Mucosa of descending colon (tissue), 3 donors: ENCODE results near the gene OBP2A. TPM values are rescaled to one million over a fixed set of nuclear protein-coding genes. Genes with fewer than 3 reads are reported as not detected.

ENCODE experiments used
- ATAC-seq: fragments of 200-7000 bp; cut with Tn5 transposase; one replicate; pipeline ENCODE4 v1.9.1; 2020; ENCODE audit warnings: mild to moderate bottlenecking, moderate library complexity
- DNase-seq, 3 donors: peaks; one replicate each; pipeline ENCODE4 v3.0.0-alpha.2; 2020
- H3K36me3 ChIP-seq: fragments of 200-600 bp; one replicate; pipeline ENCODE4 v1.8.0; 2021; ENCODE audit warnings: low read depth, mild to moderate bottlenecking
- H3K4me1 ChIP-seq: fragments of 200-600 bp; one replicate; pipeline ENCODE4 v1.8.0; 2021; ENCODE audit warnings: low read depth, mild to moderate bottlenecking
- H3K4me3 ChIP-seq: fragments of 200-600 bp; one replicate; pipeline ENCODE4 v1.8.0; 2021; ENCODE audit warnings: mild to moderate bottlenecking
- H3K9me3 ChIP-seq: fragments of 200-600 bp; one replicate; pipeline ENCODE4 v1.8.0; 2021; ENCODE audit warnings: mild to moderate bottlenecking
- intact Hi-C, 2 donors: fragments of 100-400 bp; cut with DNase I in 1 of 2; cut with micrococcal nuclease in 1 of 2; formaldehyde crosslinking; loops; one replicate each; pipeline versions ENCODE4 v1.11.0 to v1.11.1; 2022; cut with DNase I, micrococcal nuclease
- total RNA-seq, 3 donors: library from RNA; stranded (reverse); fragmentation: NEBNext Ultra II Directional in 2 of 3; extraction: Animal tissue kit (Norgen Biotek cat#: 25700) in 2 of 3; gene quantifications; one replicate each; pipeline versions ENCODE4 v1.2.1 to v1.2.4, GENCODE V29; 2021 to 2023
- TF ChIP-seq, protein P1 (sequence below): fragments of 200-600 bp; IDR thresholded peaks from one replicate; pipeline ENCODE4 v1.8.0; 2022; ENCODE audit warnings: antibody characterized with exemption, mild to moderate bottlenecking
- donor health status: DM: no; HTN: no; CAD: no; lungs with moderate emphysema.
- donor health status: DM: no; HTN: no; CAD: no.
- donor health status: DM: no; HTN: yes; CAD: no.

Gene OBP2A
- total RNA-seq, 3 donors from 2014 or later: not detected

DNA sequence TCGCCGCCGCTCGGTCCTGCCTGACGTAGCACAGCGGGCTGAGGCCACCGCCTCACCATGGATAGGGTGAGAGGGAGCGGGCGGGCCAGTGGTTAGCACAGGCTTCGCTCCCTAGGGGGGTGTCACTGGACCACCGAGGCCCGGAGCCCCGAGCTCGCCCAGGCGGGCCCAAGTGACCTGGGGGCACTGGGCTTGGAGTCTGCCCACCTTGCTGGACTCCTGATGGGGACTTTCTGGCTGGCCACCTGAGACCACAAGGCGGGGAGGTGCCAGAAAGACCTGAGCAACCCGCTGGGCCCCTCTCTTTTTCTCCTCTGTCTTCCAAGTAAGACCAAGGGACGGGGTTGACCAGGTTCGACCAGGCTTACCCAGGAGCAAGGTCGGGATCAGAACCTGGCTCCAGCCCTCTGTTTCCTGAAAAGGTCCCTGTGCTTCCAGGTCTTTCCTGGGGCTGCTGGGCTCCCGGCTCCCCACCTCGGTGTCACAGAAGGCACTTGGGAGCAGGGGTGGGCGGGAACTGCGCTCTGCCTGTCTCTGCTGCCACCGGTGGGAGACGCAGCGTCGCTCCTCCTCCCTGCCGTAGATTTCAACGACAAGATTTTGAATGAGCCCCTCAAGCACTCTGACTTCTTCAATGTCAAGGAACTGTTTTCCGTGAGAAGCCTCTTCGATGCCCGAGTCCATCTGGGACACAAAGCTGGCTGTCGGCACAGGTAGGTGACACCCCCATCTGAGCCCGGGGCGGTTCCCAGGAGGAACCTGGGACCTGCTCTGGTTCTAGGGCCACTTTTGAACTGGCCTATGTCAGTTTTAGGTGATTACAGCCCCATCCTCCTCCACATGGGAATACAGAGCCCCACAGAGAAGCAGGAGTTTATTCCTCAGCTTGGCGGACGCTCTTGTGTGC, 44.4 kb upstream of the OBP2A start:
- ATAC-seq (no peak), DNase-seq (peak in 2 of 3 donors; percentile 34 to 54)
- Histone ChIP-seq H3K36me3 (no peaks in the 10 kb centered on the region), H3K4me1 (peaks cover 17% of the 10 kb centered on the region), H3K4me3 (peak overlapping the region; percentile 95), H3K9me3 (no peaks in the 10 kb centered on the region)
- TF ChIP-seq, protein P1, sequence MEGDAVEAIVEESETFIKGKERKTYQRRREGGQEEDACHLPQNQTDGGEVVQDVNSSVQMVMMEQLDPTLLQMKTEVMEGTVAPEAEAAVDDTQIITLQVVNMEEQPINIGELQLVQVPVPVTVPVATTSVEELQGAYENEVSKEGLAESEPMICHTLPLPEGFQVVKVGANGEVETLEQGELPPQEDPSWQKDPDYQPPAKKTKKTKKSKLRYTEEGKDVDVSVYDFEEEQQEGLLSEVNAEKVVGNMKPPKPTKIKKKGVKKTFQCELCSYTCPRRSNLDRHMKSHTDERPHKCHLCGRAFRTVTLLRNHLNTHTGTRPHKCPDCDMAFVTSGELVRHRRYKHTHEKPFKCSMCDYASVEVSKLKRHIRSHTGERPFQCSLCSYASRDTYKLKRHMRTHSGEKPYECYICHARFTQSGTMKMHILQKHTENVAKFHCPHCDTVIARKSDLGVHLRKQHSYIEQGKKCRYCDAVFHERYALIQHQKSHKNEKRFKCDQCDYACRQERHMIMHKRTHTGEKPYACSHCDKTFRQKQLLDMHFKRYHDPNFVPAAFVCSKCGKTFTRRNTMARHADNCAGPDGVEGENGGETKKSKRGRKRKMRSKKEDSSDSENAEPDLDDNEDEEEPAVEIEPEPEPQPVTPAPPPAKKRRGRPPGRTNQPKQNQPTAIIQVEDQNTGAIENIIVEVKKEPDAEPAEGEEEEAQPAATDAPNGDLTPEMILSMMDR: no peak
- intact Hi-C loops: no loop called here

DNA sequence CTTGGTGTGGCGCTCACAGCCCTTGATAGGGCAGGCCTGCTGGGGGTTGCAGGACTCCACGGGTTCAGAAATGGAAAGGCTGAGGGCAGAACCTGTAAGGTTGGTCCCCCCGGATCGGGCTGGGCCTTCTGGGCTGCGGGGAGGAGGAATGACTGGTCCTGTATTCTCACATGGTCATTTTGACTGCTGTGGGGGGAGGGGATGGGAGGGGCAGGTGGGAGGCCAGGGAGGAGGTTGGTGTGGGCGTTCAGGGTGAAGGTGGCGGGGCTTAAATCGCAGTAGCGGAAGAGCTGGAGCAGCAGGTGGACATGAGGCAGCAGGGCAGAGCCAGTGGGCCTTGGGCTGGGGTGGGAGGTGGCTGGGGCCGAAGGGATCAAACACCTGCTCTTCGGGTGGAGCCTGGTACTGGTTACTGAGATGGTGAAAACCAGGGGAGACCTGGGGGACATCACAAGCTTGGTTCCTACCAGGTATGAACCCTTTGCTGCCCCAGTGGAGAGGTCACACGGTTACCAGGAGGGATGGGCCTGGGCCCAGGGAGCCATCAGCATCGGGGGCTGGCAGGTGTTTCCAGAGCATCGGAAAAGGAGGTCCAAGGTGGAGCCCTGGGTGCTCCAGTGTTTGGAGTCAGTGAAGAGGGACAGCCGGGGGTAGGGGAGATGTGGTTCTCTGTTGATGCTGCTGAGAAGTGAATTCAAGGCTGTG, 43.6 kb upstream of the OBP2A start:
- ATAC-seq (no peak), DNase-seq (peak in 2 of 3 donors; percentile 27 to 42)
- H3K9me3 ChIP-seq: no peaks in the 10 kb centered on the region
- TF ChIP-seq, protein P1: no peak
- H3K4me3 ChIP-seq: no peak overlapping the region
- intact Hi-C loops: no loop called here
- no peaks in the 10 kb centered on the region for H3K36me3 ChIP-seq
- peaks cover 17% of the 10 kb centered on the region for H3K4me1 ChIP-seq

DNA sequence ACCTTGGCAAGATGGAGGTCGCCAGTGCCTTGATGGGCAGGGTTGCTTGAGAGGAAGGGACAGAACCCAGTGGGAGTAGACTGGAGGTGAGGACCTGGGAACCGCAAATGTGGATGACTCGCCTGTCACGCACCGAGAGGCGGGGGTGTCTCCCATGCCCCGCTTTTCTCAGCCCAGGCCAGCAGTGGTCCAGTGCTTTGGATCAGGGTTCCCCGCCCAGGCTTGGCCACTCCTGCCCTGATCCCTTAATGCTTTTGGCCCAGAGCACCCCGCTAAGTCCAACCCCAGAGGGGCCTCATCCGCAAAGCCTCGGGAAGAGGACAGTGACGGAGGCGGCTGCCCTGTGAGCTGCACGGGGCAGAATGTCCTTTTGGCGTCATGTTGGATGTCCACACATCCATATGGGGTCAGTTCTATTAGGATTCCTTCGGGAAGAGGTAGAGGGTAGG, 43.0 kb upstream of the OBP2A start:
- ATAC-seq (no peak), DNase-seq (peak in 1 of 3 donors; percentile 29)
- H3K36me3 ChIP-seq: no peaks in the 10 kb centered on the region
- TF ChIP-seq, protein P1: no peak
- no peaks in the 10 kb centered on the region for H3K9me3 ChIP-seq
- H3K4me1 ChIP-seq: peaks cover 17% of the 10 kb centered on the region
- intact Hi-C loops: no loop called here
- H3K4me3 ChIP-seq: no peak overlapping the region

DNA sequence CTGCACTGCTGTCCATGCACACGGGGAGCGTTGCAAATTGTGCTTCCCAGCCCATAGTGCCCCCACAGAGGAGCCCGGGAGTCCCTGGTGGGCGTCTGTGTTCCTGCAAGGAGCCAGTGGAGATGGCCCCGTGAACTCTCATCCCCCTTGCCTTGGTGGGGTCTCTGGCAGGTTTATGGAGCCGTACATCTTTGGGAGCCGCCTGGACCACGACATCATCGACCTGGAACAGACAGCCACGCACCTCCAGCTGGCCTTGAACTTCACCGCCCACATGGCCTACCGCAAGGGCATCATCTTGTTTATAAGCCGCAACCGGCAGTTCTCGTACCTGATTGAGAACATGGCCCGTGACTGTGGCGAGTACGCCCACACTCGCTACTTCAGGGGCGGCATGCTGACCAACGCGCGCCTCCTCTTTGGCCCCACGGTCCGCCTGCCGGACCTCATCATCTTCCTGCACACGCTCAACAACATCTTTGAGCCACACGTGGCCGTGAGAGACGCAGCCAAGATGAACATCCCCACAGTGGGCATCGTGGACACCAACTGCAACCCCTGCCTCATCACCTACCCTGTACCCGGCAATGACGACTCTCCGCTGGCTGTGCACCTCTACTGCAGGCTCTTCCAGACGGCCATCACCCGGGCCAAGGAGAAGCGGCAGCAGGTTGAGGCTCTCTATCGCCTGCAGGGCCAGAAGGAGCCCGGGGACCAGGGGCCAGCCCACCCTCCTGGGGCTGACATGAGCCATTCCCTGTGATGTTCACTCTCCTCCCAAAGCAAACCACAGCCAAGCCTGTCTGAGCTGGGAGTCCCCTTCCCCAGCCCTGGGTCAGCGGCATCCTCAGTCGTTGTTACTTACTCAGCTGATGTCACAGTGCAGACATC, 42.3 kb upstream of the OBP2A start:
- Histone ChIP-seq H3K9me3 (no peaks in the 10 kb centered on the region), H3K4me3 (no peak overlapping the region), H3K4me1 (peaks cover 17% of the 10 kb centered on the region), H3K36me3 (no peaks in the 10 kb centered on the region)
- no peak for ATAC-seq
- peak in 2 of 3 donors; percentile 22 to 40 for DNase-seq
- intact Hi-C loops: no loop called here
- TF ChIP-seq, protein P1: no peak
